RWPE2 (cell line): ENCODE results near the gene FCHSD2.

Experiments
- ATAC-seq: fragments of 200-7000 bp; cut with Tn5 transposase; 3 replicates; pipeline ENCODE4 v1.9.1; 2021; ENCODE audit warnings: low read depth
- DNase-seq: peaks from one replicate; pipeline ENCODE4 v3.0.0-alpha.2; 2020; ENCODE audit warnings: low spot score
- H3K27ac ChIP-seq: fragments of 450-650 bp; 2 replicates; pipeline ENCODE4 v1.5.1; 2017; ENCODE audit warnings: mild to moderate bottlenecking; ENCODE audit not compliant: poor library complexity, severe bottlenecking
- H3K27me3 ChIP-seq: fragments of 250-450 bp; sonication (Bioruptor Pico); 2 replicates; pipeline ENCODE4 v1.5.1; 2021; ENCODE audit warnings: mild to moderate bottlenecking, moderate library complexity; ENCODE audit not compliant: insufficient read depth, poor library complexity, severe bottlenecking
- H3K36me3 ChIP-seq: fragments of 250-450 bp; sonication (Bioruptor Pico); 2 replicates; pipeline ENCODE4 v1.5.1; 2020; ENCODE audit warnings: low read depth, mild to moderate bottlenecking, moderate library complexity
- H3K4me1 ChIP-seq: fragments of 250-450 bp; sonication (Bioruptor Pico); 2 replicates; pipeline ENCODE4 v1.5.1; 2021; ENCODE audit warnings: mild to moderate bottlenecking, moderate library complexity; ENCODE audit not compliant: insufficient read depth, poor library complexity, severe bottlenecking
- H3K4me3 ChIP-seq: fragments of 250-450 bp; sonication (Bioruptor Pico); 2 replicates; pipeline ENCODE4 v1.5.1; 2021; ENCODE audit warnings: mild to moderate bottlenecking, moderate library complexity; ENCODE audit not compliant: severe bottlenecking
- H3K9me3 ChIP-seq: fragments of 250-450 bp; sonication (Bioruptor Pico); 2 replicates; pipeline ENCODE4 v1.5.1; 2021; ENCODE audit warnings: mild to moderate bottlenecking, moderate library complexity; ENCODE audit not compliant: severe bottlenecking
- TF ChIP-seq, protein P1 (sequence below): fragments of 450-650 bp; IDR thresholded peaks from one replicate; pipeline ENCODE4 v1.5.1; 2017; ENCODE audit warnings: mild to moderate bottlenecking, moderate library complexity; ENCODE audit not compliant: poor library complexity, severe bottlenecking

Gene FCHSD2

DNA sequence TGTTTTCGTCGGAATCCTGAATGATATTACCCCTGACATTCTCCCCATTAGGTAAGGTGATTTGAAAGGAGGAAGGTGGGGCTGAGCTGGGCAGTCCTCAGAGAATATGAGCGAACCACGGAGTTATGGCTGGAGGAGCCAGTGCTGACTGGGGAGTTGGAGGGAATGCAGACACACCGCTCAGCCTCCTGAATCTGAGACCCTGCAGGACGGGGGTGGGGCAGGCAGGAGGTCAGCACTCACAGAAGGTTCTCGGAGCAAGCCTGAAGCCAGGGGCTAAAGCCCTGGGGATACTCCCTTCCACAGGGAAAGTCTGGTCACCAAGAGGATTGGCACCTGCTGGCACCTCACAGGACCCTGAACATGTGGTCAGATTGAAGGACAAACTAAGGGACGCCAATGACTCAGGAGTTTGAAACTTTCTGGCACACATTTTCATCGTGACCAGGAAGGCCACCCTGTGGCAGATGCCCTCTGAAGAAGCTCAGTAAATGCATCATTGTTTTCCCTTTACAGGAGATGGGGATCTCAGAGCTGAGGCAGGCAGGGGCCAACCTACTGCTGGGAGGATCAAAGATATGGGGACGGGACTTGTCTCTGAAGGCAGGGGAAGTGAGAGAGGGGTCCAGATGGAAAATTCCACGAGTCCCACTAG lies 26.9 kb upstream of the FCHSD2 start:
- Histone ChIP-seq H3K27ac (no peak overlapping the region), H3K4me1 (no peaks in the 10 kb centered on the region), H3K27me3 (no peaks in the 10 kb centered on the region), H3K36me3 (no peaks in the 10 kb centered on the region), H3K9me3 (no peaks in the 10 kb centered on the region), H3K4me3 (no peak overlapping the region)
- TF ChIP-seq, protein P1, sequence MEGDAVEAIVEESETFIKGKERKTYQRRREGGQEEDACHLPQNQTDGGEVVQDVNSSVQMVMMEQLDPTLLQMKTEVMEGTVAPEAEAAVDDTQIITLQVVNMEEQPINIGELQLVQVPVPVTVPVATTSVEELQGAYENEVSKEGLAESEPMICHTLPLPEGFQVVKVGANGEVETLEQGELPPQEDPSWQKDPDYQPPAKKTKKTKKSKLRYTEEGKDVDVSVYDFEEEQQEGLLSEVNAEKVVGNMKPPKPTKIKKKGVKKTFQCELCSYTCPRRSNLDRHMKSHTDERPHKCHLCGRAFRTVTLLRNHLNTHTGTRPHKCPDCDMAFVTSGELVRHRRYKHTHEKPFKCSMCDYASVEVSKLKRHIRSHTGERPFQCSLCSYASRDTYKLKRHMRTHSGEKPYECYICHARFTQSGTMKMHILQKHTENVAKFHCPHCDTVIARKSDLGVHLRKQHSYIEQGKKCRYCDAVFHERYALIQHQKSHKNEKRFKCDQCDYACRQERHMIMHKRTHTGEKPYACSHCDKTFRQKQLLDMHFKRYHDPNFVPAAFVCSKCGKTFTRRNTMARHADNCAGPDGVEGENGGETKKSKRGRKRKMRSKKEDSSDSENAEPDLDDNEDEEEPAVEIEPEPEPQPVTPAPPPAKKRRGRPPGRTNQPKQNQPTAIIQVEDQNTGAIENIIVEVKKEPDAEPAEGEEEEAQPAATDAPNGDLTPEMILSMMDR, result no peak
- DNase-seq, result no peak
- no peak for ATAC-seq

DNA sequence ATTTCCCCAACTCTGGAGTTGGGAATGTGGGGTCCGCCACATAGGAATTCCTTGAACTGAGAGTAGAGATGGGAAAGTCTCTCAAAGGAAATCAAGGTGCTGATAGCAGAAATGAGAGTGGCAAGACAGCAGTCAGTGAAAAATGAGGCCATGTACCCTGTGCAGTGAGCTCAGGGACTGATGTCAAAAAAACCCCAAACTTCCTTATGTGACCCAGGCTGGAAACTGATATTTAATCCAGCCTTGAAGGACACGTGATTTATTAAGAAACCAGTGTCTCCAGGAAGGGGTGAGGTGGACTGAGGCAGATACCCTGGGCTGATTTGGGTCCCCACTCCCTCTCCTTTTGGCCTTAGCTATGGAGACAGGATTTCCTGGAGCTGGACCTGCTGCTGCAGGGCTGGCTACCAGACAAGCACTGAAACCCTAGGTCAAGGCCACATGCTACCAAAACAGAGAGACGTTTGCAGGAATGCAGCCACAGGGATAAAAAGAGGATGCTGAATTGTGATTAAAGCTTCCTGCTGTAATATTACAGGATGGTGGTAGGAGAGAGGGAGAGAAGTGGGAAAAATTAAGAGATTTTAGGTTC lies 25.3 kb upstream of the FCHSD2 start:
- Histone ChIP-seq H3K27me3 (no peaks in the 10 kb centered on the region), H3K4me1 (no peaks in the 10 kb centered on the region), H3K36me3 (no peaks in the 10 kb centered on the region), H3K27ac (no peak overlapping the region), H3K9me3 (no peaks in the 10 kb centered on the region), H3K4me3 (no peak overlapping the region)
- TF ChIP-seq, protein P1, result no peak
- DNase-seq (no peak), ATAC-seq (no peak)

DNA sequence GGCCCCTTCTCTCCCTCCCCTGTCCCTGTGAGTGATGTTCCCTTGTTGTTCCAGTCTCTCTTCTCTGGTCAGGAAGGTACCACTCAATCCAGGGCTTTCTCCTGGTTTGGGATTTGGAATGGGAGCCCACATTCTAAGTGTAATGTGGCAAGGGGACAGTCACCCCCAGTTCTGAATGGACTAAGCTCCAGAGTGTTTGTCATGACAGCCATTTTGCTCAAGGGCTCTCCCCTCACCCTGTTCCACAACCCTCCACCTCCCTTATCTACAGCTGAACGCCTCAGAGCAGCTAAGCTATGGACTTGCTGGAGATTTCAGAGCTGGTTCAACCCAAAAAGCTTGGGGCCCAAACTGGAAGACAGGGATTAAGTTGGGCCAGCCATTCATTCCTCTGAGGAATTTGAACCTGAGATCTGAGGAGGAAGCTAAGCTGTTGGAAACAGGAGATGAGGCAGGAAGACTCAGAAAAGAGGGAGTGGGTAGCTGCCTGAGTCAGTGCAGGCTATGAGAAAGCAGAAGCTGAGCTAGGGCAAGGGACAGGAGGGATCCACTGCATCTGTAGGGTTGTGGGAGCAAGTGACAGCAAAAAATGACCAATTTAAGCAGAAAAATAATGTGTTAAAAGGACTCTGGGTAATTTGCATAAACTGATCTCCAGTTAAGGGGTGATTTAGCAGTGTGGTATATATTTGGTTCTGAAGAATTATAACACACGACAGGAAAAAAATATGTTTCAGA lies 22.9 kb upstream of the FCHSD2 start:
- Histone ChIP-seq H3K27me3 (no peaks in the 10 kb centered on the region), H3K4me3 (no peak overlapping the region), H3K9me3 (no peaks in the 10 kb centered on the region), H3K4me1 (no peaks in the 10 kb centered on the region), H3K27ac (no peak overlapping the region), H3K36me3 (no peaks in the 10 kb centered on the region)
- TF ChIP-seq, protein P1, result no peak
- no peak for ATAC-seq
- DNase-seq, result no peak

DNA sequence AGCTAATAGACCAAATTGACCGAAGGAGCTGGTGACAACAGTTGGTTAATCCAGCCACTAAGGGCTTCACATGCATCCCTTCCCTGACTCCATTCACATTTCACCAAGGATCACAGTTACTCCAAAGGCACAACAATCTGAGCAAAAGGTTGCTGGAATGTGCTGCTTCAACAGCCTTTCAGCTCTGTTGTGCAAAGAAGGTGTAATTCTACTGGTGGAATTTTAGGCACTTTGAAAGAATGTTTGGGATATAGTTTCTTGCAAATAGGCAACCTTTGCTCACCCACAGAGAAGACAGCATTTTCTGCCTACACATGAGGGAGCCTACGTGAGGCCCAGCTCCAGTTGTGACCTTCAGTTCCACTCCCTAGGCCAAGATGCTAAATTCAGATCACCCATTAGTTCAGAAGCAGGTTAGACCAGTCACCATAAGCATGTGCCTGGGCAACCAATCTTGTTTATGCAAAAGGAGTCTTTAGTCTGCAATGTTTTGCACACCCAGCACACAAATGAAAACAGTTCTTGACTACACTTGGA lies 21.6 kb upstream of the FCHSD2 start:
- Histone ChIP-seq H3K4me3 (no peak overlapping the region), H3K27ac (no peak overlapping the region), H3K4me1 (no peaks in the 10 kb centered on the region), H3K9me3 (no peaks in the 10 kb centered on the region), H3K36me3 (no peaks in the 10 kb centered on the region), H3K27me3 (no peaks in the 10 kb centered on the region)
- ATAC-seq (no peak), DNase-seq (no peak)
- TF ChIP-seq, protein P1, result no peak
